GM18520 (cell line): Measurements from ENCODE around the gene CLEC9A.

Experiments used
- ATAC-seq: cut with Tn5 transposase; IDR thresholded peaks from one replicate; pipeline ENCODE4 v1.9.1; 2021; ENCODE audit not compliant: unreplicated experiment

The CLEC9A gene

GRCh38 chr12:10102322-10102721, 71.8 kb downstream of the CLEC9A start:
- ATAC-seq: no peak

- no peak for ATAC-seq
These were observed 79.9 kb downstream of the CLEC9A start for GRCh38 chr12:10110256-10110844.

GRCh38 chr12:10111451-10111850, 81.0 kb downstream of the CLEC9A start:
- no peak for ATAC-seq

- no peak for ATAC-seq
These were observed 82.6 kb downstream of the CLEC9A start for GRCh38 chr12:10113075-10113474.

- ATAC-seq: no peak
These were observed 83.4 kb downstream of the CLEC9A start for GRCh38 chr12:10113920-10114319.

- ATAC-seq: no peak
These were observed 84.8 kb downstream of the CLEC9A start for GRCh38 chr12:10115311-10115710.
